Progenitor cell of endocrine pancreas (in vitro differentiated cells): ENCODE data around the gene RBFOX2. TPM values are rescaled to one million over a fixed set of nuclear protein-coding genes. Genes with fewer than 3 reads are reported as not detected.

Source experiments
- DNase-seq: peaks from one replicate; pipeline ENCODE4 v3.0.0; 2021; ENCODE audit warnings: low spot score; ENCODE audit not compliant: unreplicated experiment
- H3K27ac Mint-ChIP-seq: 2 replicates; pipeline ENCODE4 v1.8.0; 2021; ENCODE audit warnings: mild to moderate bottlenecking, moderate library complexity, mixed read lengths
- H3K27me3 Mint-ChIP-seq: 2 replicates; pipeline ENCODE4 v1.8.0; 2021; ENCODE audit warnings: mixed read lengths
- H3K36me3 Mint-ChIP-seq: 2 replicates; pipeline ENCODE4 v1.8.0; 2022; ENCODE audit warnings: mixed read lengths; ENCODE audit not compliant: insufficient read depth
- H3K4me1 Mint-ChIP-seq: 2 replicates; pipeline ENCODE4 v1.8.0; 2021; ENCODE audit warnings: low read depth, mixed read lengths
- H3K4me3 Mint-ChIP-seq: 2 replicates; pipeline ENCODE4 v1.8.0; 2021; ENCODE audit warnings: low read depth, mild to moderate bottlenecking, moderate library complexity, mixed read lengths
- H3K9me3 Mint-ChIP-seq: 2 replicates; pipeline ENCODE4 v1.8.0; 2021; ENCODE audit warnings: low read depth, mixed read lengths
- CTCF ChIP-seq: fragments of 200-600 bp; sonication (generic); IDR thresholded peaks from one replicate; pipeline ENCODE4 v1.5.0; 2021; ENCODE audit warnings: antibody characterized with exemption, mild to moderate bottlenecking; ENCODE audit not compliant: unreplicated experiment
- total RNA-seq: library from RNA; stranded (reverse); gene quantifications from 2 replicates; pipeline ENCODE4 v1.2.1, GENCODE V29; 2021

RBFOX2 gene
- total RNA-seq, 1 donor from 2014 or later: 140 TPM

- no peak overlapping the region for H3K4me3 Mint-ChIP-seq
- H3K4me1 Mint-ChIP-seq: peaks cover 10% of the 10 kb centered on the region
- H3K9me3 Mint-ChIP-seq: no peaks in the 10 kb centered on the region
- H3K27me3 Mint-ChIP-seq: peaks cover 17% of the 10 kb centered on the region
- no peak for DNase-seq
- H3K36me3 Mint-ChIP-seq: peaks cover 15% of the 10 kb centered on the region
- no peak overlapping the region for H3K27ac Mint-ChIP-seq
- no peak for TF ChIP-seq CTCF
Measured at GRCh38 chr22:35991168-35991567, 37.5 kb downstream of the RBFOX2 start.

- DNase-seq: no peak
- peaks cover 23% of the 10 kb centered on the region for H3K4me1 Mint-ChIP-seq
- peaks cover 29% of the 10 kb centered on the region for H3K27me3 Mint-ChIP-seq
- no peak overlapping the region for H3K4me3 Mint-ChIP-seq
- H3K27ac Mint-ChIP-seq: no peak overlapping the region
- H3K36me3 Mint-ChIP-seq: peaks cover 6% of the 10 kb centered on the region
- H3K9me3 Mint-ChIP-seq: no peaks in the 10 kb centered on the region
- TF ChIP-seq CTCF: no peak
Measured at GRCh38 chr22:35988030-35988429, 40.6 kb downstream of the RBFOX2 start.

- Mint-ChIP-seq H3K27ac (no peak overlapping the region), H3K4me1 (peaks cover 27% of the 10 kb centered on the region), H3K4me3 (no peak overlapping the region), H3K9me3 (no peaks in the 10 kb centered on the region), H3K36me3 (peaks cover 2% of the 10 kb centered on the region), H3K27me3 (peaks cover 26% of the 10 kb centered on the region)
- no peak for DNase-seq
- TF ChIP-seq CTCF: no peak
Measured at GRCh38 chr22:35987487-35987886, 41.1 kb downstream of the RBFOX2 start.

GRCh38 chr22:35986088-35986487 is 42.5 kb downstream of the RBFOX2 start:
- DNase-seq: no peak
- peak overlapping the region; percentile 2 for H3K27ac Mint-ChIP-seq
- no peak overlapping the region for H3K4me3 Mint-ChIP-seq
- no peak for TF ChIP-seq CTCF
- peaks cover 23% of the 10 kb centered on the region for H3K27me3 Mint-ChIP-seq
- H3K4me1 Mint-ChIP-seq: peaks cover 29% of the 10 kb centered on the region
- no peaks in the 10 kb centered on the region for H3K9me3 Mint-ChIP-seq
- H3K36me3 Mint-ChIP-seq: peaks cover 2% of the 10 kb centered on the region

- Mint-ChIP-seq H3K36me3 (peaks cover 5% of the 10 kb centered on the region), H3K27me3 (peaks cover 23% of the 10 kb centered on the region), H3K4me1 (peaks cover 31% of the 10 kb centered on the region), H3K9me3 (no peaks in the 10 kb centered on the region), H3K4me3 (no peak overlapping the region), H3K27ac (no peak overlapping the region)
- no peak for TF ChIP-seq CTCF
- DNase-seq: no peak
Measured at GRCh38 chr22:35985371-35985770, 43.3 kb downstream of the RBFOX2 start.
